Activated naive CD8-positive, alpha-beta T cell treated with anti-CD3 and anti-CD28 coated beads, Interleukin-2, amount 10 ng/mL, durations not matched to agents 7 days and 5 days (primary cell): ENCODE data around the gene ACP7. TPM values are rescaled to one million over a fixed set of nuclear protein-coding genes. Genes with fewer than 3 reads are reported as not detected.
"Not testable (repeated sequence)": the region's sequence is repeated elsewhere in the genome, so short reads cannot be mapped to it uniquely, and the experiment has no call there.

ENCODE experiments used
- ATAC-seq: fragments of 150-1000 bp; cut with Tn5 transposase; one replicate; pipeline ENCODE4 v1.10.0; 2021; ENCODE audit warnings: low read depth, moderate library complexity
- POLR2A ChIA-PET: fragments of 350-600 bp; sonication (Branson Sonifier 250); formaldehyde crosslinking; loops from one replicate; lab custom pipeline; 2021; ENCODE audit warnings: antibody characterized with exemption; lab: Charles Lee
- DNase-seq: peaks from one replicate; pipeline ENCODE4 v3.0.0; 2021
- H3K27ac Mint-ChIP-seq: one replicate; pipeline ENCODE4 v1.8.0; 2022; ENCODE audit warnings: mild to moderate bottlenecking, mixed read lengths
- H3K27me3 Mint-ChIP-seq: one replicate; pipeline ENCODE4 v1.8.0; 2022; ENCODE audit warnings: mild to moderate bottlenecking, moderate library complexity, mixed read lengths
- H3K36me3 Mint-ChIP-seq: one replicate; pipeline ENCODE4 v1.8.0; 2021; ENCODE audit warnings: mild to moderate bottlenecking, mixed read lengths
- H3K4me1 Mint-ChIP-seq: one replicate; pipeline ENCODE4 v1.8.0; 2021; ENCODE audit warnings: mixed read lengths
- H3K4me3 Mint-ChIP-seq: one replicate; pipeline ENCODE4 v1.8.0; 2022; ENCODE audit warnings: mild to moderate bottlenecking, moderate library complexity, mixed read lengths
- H3K9me3 Mint-ChIP-seq: one replicate; pipeline ENCODE4 v1.8.0; 2021; ENCODE audit warnings: mixed read lengths
- total RNA-seq, 2 experiments: library from RNA; stranded (reverse); gene quantifications; one replicate each; pipeline ENCODE4 v1.2.3, GENCODE V29; 2021

ACP7 gene
- total RNA-seq, 2 experiments from 2014 or later: not detected

GRCh38 chr19:39059302-39059701 lies 24.9 kb upstream of the ACP7 start:
- H3K27ac Mint-ChIP-seq: no peak overlapping the region
- H3K9me3 Mint-ChIP-seq: peaks cover 1% of the 10 kb centered on the region
- no peaks in the 10 kb centered on the region for H3K36me3 Mint-ChIP-seq
- peaks cover 3% of the 10 kb centered on the region for H3K4me1 Mint-ChIP-seq
- peaks cover 8% of the 10 kb centered on the region for H3K27me3 Mint-ChIP-seq
- POLR2A ChIA-PET: no interaction called here
- DNase-seq (no peak), ATAC-seq (no peak)
- no peak overlapping the region for H3K4me3 Mint-ChIP-seq

GRCh38 chr19:39060171-39060570 lies 24.0 kb upstream of the ACP7 start:
- H3K9me3 Mint-ChIP-seq: peaks cover 1% of the 10 kb centered on the region
- peaks cover 8% of the 10 kb centered on the region for H3K27me3 Mint-ChIP-seq
- no peaks in the 10 kb centered on the region for H3K36me3 Mint-ChIP-seq
- H3K27ac Mint-ChIP-seq: no peak overlapping the region
- H3K4me3 Mint-ChIP-seq: no peak overlapping the region
- POLR2A ChIA-PET: no interaction called here
- ATAC-seq (no peak), DNase-seq (no peak)
- H3K4me1 Mint-ChIP-seq: peaks cover 3% of the 10 kb centered on the region

GRCh38 chr19:39064405-39064804 lies 19.8 kb upstream of the ACP7 start:
- H3K27me3 Mint-ChIP-seq: peaks cover 5% of the 10 kb centered on the region
- H3K9me3 Mint-ChIP-seq: no peaks in the 10 kb centered on the region
- ATAC-seq: no peak
- H3K36me3 Mint-ChIP-seq: no peaks in the 10 kb centered on the region
- POLR2A ChIA-PET: no interaction called here
- no peak for DNase-seq
- H3K27ac Mint-ChIP-seq: no peak overlapping the region
- H3K4me1 Mint-ChIP-seq: peaks cover 3% of the 10 kb centered on the region
- H3K4me3 Mint-ChIP-seq: no peak overlapping the region

- POLR2A ChIA-PET: no interaction called here
- Mint-ChIP-seq H3K27me3 (no peaks in the 10 kb centered on the region), H3K4me3 (no peak overlapping the region), H3K4me1 (peaks cover 3% of the 10 kb centered on the region), H3K36me3 (no peaks in the 10 kb centered on the region), H3K27ac (no peak overlapping the region), H3K9me3 (no peaks in the 10 kb centered on the region)
- DNase-seq: no peak
- ATAC-seq: no peak
Observed at GRCh38 chr19:39065928-39066327, 18.2 kb upstream of the ACP7 start.

GRCh38 chr19:39067104-39067503 lies 17.1 kb upstream of the ACP7 start:
- POLR2A ChIA-PET: interaction anchor here (0.6 kb wide), 1 partner anchor 64 kb away, joined by 4 read pairs; no protein-coding TSS in a partner anchor
- H3K4me1 Mint-ChIP-seq: no peaks in the 10 kb centered on the region
- H3K36me3 Mint-ChIP-seq: no peaks in the 10 kb centered on the region
- H3K27me3 Mint-ChIP-seq: no peaks in the 10 kb centered on the region
- H3K27ac Mint-ChIP-seq: no peak overlapping the region
- DNase-seq (no peak), ATAC-seq (no peak)
- H3K4me3 Mint-ChIP-seq: no peak overlapping the region
- H3K9me3 Mint-ChIP-seq: no peaks in the 10 kb centered on the region

GRCh38 chr19:39068259-39068658 lies 15.9 kb upstream of the ACP7 start:
- H3K9me3 Mint-ChIP-seq, H3K4me3 Mint-ChIP-seq, POLR2A ChIA-PET, H3K4me1 Mint-ChIP-seq, H3K27ac Mint-ChIP-seq, DNase-seq, H3K36me3 Mint-ChIP-seq, ATAC-seq, H3K27me3 Mint-ChIP-seq: not testable (repeated sequence)

GRCh38 chr19:39070888-39071287 lies 13.3 kb upstream of the ACP7 start:
- H3K4me1 Mint-ChIP-seq: peaks cover 17% of the 10 kb centered on the region
- no peaks in the 10 kb centered on the region for H3K27me3 Mint-ChIP-seq
- no peak overlapping the region for H3K4me3 Mint-ChIP-seq
- POLR2A ChIA-PET: no interaction called here
- no peaks in the 10 kb centered on the region for H3K36me3 Mint-ChIP-seq
- H3K27ac Mint-ChIP-seq: peak overlapping the region; percentile 45
- no peaks in the 10 kb centered on the region for H3K9me3 Mint-ChIP-seq
- DNase-seq: no peak
- no peak for ATAC-seq

- POLR2A ChIA-PET: interaction anchor here (0.6 to 1.2 kb wide), 2 partner anchors 117 to 327 kb away, joined by 5 read pairs; no protein-coding TSS in a partner anchor
- Mint-ChIP-seq H3K4me1 (peaks cover 17% of the 10 kb centered on the region), H3K27ac (peak overlapping the region; percentile 82), H3K4me3 (peak overlapping the region; percentile 10), H3K36me3 (no peaks in the 10 kb centered on the region), H3K27me3 (peaks cover 4% of the 10 kb centered on the region), H3K9me3 (no peaks in the 10 kb centered on the region)
- ATAC-seq (no peak), DNase-seq (no peak)
Observed at GRCh38 chr19:39074205-39074692, 9.9 kb upstream of the ACP7 start.

- POLR2A ChIA-PET: no interaction called here
- no peak overlapping the region for H3K4me3 Mint-ChIP-seq
- H3K36me3 Mint-ChIP-seq: no peaks in the 10 kb centered on the region
- H3K27me3 Mint-ChIP-seq: peaks cover 6% of the 10 kb centered on the region
- no peak overlapping the region for H3K27ac Mint-ChIP-seq
- DNase-seq (no peak), ATAC-seq (no peak)
- H3K4me1 Mint-ChIP-seq: peaks cover 17% of the 10 kb centered on the region
- no peaks in the 10 kb centered on the region for H3K9me3 Mint-ChIP-seq
Observed at GRCh38 chr19:39074942-39075341, 9.2 kb upstream of the ACP7 start.

- DNase-seq: no peak
- peaks cover 19% of the 10 kb centered on the region for H3K4me1 Mint-ChIP-seq
- POLR2A ChIA-PET: no interaction called here
- no peaks in the 10 kb centered on the region for H3K9me3 Mint-ChIP-seq
- no peak for ATAC-seq
- H3K27ac Mint-ChIP-seq: no peak overlapping the region
- no peak overlapping the region for H3K4me3 Mint-ChIP-seq
- H3K27me3 Mint-ChIP-seq: peaks cover 24% of the 10 kb centered on the region
- H3K36me3 Mint-ChIP-seq: no peaks in the 10 kb centered on the region
Observed at GRCh38 chr19:39077323-39077722, 6.8 kb upstream of the ACP7 start.

GRCh38 chr19:39078436-39079200 lies 5.5 kb upstream of the ACP7 start:
- Mint-ChIP-seq H3K9me3 (no peaks in the 10 kb centered on the region), H3K36me3 (no peaks in the 10 kb centered on the region), H3K4me3 (no peak overlapping the region), H3K27ac (no peak overlapping the region), H3K4me1 (peaks cover 10% of the 10 kb centered on the region), H3K27me3 (peaks cover 37% of the 10 kb centered on the region)
- ATAC-seq (no peak), DNase-seq (no peak)
- POLR2A ChIA-PET: no interaction called here

- no peak for ATAC-seq
- Mint-ChIP-seq H3K4me1 (peaks cover 8% of the 10 kb centered on the region), H3K27me3 (peaks cover 53% of the 10 kb centered on the region), H3K27ac (no peak overlapping the region), H3K36me3 (no peaks in the 10 kb centered on the region), H3K4me3 (no peak overlapping the region), H3K9me3 (no peaks in the 10 kb centered on the region)
- no peak for DNase-seq
- POLR2A ChIA-PET: no interaction called here
Observed at GRCh38 chr19:39080431-39080830, 3.7 kb upstream of the ACP7 start.

GRCh38 chr19:39082167-39082566 lies 2.0 kb upstream of the ACP7 start:
- POLR2A ChIA-PET: no interaction called here
- Mint-ChIP-seq H3K36me3 (no peaks in the 10 kb centered on the region), H3K4me3 (no peak overlapping the region), H3K4me1 (peaks cover 8% of the 10 kb centered on the region), H3K27me3 (peaks cover 60% of the 10 kb centered on the region), H3K9me3 (no peaks in the 10 kb centered on the region), H3K27ac (no peak overlapping the region)
- DNase-seq: no peak
- no peak for ATAC-seq
